ENCODE measurements around the gene GLE1. TPM values are rescaled to one million over a fixed set of nuclear protein-coding genes. Genes with fewer than 3 reads are reported as not detected.

GLE1 gene
- total RNA-seq, 6 experiments from 2014 or later, result 22.2 to 26.7 (median 24.7) TPM

GRCh38 chr9:128553728-128554127, 49.2 kb downstream of the GLE1 start:
- DNase-seq, result peak; percentile 66
- H3K27me3 Mint-ChIP-seq (ENCODE audit: insufficient read depth), result peaks cover 2% of the 10 kb centered on the region
- TF ChIP-seq CTCF (IDR thresholded peaks at IDR 0.05), result no peak
- H3K36me3 Mint-ChIP-seq (ENCODE audit: low read depth), result peaks cover 11% of the 10 kb centered on the region; the same call in 1 of the 2 replicates
- no peak overlapping the region for H3K27ac Mint-ChIP-seq
- peaks cover 30% of the 10 kb centered on the region for H3K4me1 Mint-ChIP-seq (ENCODE audit: low read depth)
- no peaks in the 10 kb centered on the region for H3K9me3 Mint-ChIP-seq
- no peak overlapping the region for H3K4me3 Mint-ChIP-seq

- Mint-ChIP-seq H3K9me3 (no peaks in the 10 kb centered on the region), H3K27me3 (ENCODE audit: insufficient read depth) (peaks cover 7% of the 10 kb centered on the region), H3K36me3 (ENCODE audit: low read depth) (peaks cover 11% of the 10 kb centered on the region; the same call in 1 of the 2 replicates), H3K4me1 (ENCODE audit: low read depth) (peaks cover 28% of the 10 kb centered on the region), H3K4me3 (no peak overlapping the region), H3K27ac (no peak overlapping the region)
- peak; percentile 91 for DNase-seq
- peak; percentile 42 for TF ChIP-seq CTCF (IDR thresholded peaks at IDR 0.05)
Measured at GRCh38 chr9:128554155-128554862, 49.8 kb downstream of the GLE1 start.

- DNase-seq, result peak; percentile 55
Measured at GRCh38 chr9:128555180-128555721, 50.7 kb downstream of the GLE1 start.

GRCh38 chr9:128556276-128556675, 51.8 kb downstream of the GLE1 start:
- Mint-ChIP-seq H3K36me3 (ENCODE audit: low read depth) (peaks cover 11% of the 10 kb centered on the region; the same call in 1 of the 2 replicates), H3K4me1 (ENCODE audit: low read depth) (peaks cover 8% of the 10 kb centered on the region), H3K27ac (no peak overlapping the region), H3K9me3 (no peaks in the 10 kb centered on the region), H3K4me3 (peak overlapping the region; percentile 74; the same call in 1 of the 2 replicates), H3K27me3 (ENCODE audit: insufficient read depth) (peaks cover 7% of the 10 kb centered on the region)
- TF ChIP-seq CTCF (IDR thresholded peaks at IDR 0.05), result no peak
- no peak for DNase-seq

More at GRCh38 chr9:128555180-128555721, 50.7 kb downstream of the GLE1 start:
- H3K27ac Mint-ChIP-seq, result no peak overlapping the region
- H3K36me3 Mint-ChIP-seq (ENCODE audit: low read depth), result peaks cover 11% of the 10 kb centered on the region; the same call in 1 of the 2 replicates
- H3K27me3 Mint-ChIP-seq (ENCODE audit: insufficient read depth), result peaks cover 7% of the 10 kb centered on the region
- H3K9me3 Mint-ChIP-seq, result no peaks in the 10 kb centered on the region
- H3K4me1 Mint-ChIP-seq (ENCODE audit: low read depth), result peaks cover 18% of the 10 kb centered on the region
- no peak overlapping the region for H3K4me3 Mint-ChIP-seq
- no peak for TF ChIP-seq CTCF (IDR thresholded peaks at IDR 0.05)

- no peak for DNase-seq
- H3K27me3 Mint-ChIP-seq (ENCODE audit: insufficient read depth), result peaks cover 4% of the 10 kb centered on the region
- no peak for TF ChIP-seq CTCF (IDR thresholded peaks at IDR 0.05)
- H3K4me3 Mint-ChIP-seq, result peak overlapping the region; percentile 74
- peaks cover 16% of the 10 kb centered on the region for H3K36me3 Mint-ChIP-seq (ENCODE audit: low read depth)
- peaks cover 6% of the 10 kb centered on the region for H3K4me1 Mint-ChIP-seq (ENCODE audit: low read depth)
- no peaks in the 10 kb centered on the region for H3K9me3 Mint-ChIP-seq
- peak overlapping the region; percentile 48 for H3K27ac Mint-ChIP-seq
Measured at GRCh38 chr9:128556926-128557634, 52.6 kb downstream of the GLE1 start.
